Measurements from ENCODE around the gene OR10C1.

OR10C1 gene

DNA sequence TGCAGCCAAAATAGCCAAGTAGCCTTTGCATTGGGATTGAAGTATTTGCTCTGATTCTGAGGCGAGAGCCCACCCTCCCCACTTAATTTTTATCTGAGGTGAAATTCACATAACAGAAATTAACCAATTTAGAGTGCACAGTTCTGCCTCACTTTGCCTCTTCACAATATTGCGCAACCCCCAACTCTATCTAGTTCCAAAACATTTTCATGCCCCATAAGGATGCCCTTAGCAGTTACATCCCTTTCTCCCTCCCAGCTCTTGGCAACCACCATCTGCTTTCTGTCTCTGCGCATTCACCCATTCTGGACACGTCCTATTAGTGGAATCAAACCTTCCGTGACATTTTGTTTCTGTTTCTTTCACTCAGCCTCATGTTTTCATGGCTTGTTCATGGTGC lies 39.6 kb downstream of the OR10C1 start:
- no peak for DNase-seq (ENCODE audit: low spot score)

DNA sequence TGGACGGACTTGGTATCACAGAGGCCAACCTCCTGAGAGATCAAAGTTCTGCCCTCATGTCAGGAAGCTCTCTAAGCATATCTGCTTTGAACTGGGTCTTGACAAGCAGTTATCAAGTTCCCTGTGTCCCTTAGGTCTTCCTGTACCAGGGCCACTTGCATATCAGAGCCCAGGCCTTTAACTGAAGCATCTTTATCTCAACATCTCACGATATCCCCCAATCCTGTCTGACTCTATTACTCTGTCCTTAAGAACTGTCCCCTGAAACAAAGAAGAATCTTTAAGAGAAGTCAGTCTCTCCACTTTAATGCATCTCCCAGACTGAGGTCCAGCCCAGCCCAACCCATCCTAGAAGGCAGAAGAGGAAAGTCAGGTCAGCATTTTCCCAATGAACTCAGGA lies 40.5 kb downstream of the OR10C1 start:
- no peak for DNase-seq (ENCODE audit: low spot score)

DNA sequence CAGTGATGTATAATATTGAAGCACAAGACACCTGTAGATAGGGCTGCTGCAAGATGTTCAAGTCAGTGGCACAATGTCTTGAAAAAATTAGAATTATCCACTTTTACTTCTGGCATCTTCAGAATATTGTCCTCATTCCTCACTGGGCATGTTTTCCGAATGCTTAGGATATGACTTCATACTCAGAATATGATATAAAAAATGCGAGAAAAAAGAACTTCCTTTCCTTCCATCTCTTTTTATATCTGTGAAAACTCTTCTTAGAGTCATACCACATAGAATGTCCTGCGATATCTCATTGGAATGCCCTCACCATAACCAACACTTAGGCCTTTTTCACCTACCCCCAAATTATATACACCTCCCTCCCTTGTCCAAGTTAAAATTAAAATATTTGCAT lies 44.1 kb downstream of the OR10C1 start:
- no peak for DNase-seq (ENCODE audit: low spot score)

- no peak for DNase-seq (ENCODE audit: low spot score)
Observed at GRCh38 chr6:29483735-29484134, 44.6 kb downstream of the OR10C1 start.

DNA sequence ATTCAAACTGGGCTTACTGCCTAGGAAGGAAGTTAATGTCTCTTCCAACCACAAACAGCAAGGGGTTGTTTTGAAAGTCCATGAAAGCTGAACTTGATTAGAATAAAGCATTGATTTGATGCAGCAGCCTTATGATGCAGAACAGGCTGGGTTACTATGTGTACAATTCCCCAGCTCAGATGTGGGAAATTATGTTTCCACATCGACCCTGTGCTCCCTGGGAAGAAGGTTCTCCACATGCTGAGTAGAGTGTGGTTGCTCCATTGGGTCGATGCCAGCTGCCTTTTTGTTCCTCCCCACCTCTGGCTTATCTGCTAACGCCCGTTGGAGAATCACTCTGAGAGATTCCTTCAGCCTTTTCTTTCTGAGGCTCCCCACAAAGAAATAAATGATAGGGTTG lies 47.5 kb downstream of the OR10C1 start:
- DNase-seq (ENCODE audit: low spot score), result no peak

DNA sequence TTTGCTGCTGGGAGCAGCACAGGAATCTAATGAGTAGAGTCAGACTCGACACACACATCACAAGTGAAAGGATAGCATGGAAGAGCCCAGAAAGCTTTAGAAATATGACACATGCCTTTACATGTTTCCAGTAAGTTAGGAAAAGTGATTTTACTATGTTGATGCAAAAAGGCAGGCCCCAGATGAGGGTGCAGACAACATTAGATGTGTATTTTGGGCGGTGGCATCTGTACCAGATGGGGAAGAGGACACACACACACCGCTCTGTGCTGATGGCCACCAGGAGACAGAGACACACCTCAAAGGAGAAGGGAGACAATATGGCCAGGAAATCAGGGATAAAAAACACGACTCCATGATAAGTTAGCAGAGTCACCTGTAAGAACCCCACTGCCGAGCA lies 48.0 kb downstream of the OR10C1 start:
- DNase-seq (ENCODE audit: low spot score), result no peak

DNA sequence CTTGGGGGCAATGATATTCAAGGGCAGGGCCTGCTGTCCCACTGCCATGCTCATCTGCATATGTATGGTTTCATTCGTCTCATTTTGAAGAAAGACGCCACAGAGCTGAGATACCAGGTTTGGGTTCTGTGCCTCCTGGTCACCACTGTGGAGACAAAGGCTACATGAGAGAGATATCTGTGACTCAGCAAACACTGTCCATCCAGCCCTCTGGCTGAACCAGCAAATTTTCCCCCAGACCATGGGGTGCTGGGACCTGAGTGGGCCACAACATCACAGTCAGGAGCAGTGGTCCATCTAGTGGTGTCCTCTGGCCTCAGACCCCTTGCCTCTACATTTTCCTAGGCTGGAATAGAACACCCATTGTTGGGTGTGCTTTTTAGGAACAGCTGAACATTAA lies 48.6 kb downstream of the OR10C1 start, which contains the start of gene MAS1L:
TSS of gene MAS1L (minus strand) at position 297 of the 400 bp plus-strand sequence. CDS start at position 243, 54 bp downstream.
- no peak for DNase-seq (ENCODE audit: low spot score)

GRCh38 chr6:29488874-29489273 lies 49.8 kb downstream of the OR10C1 start:
- DNase-seq (ENCODE audit: low spot score), result no peak

- DNase-seq (ENCODE audit: low spot score), result no peak
Observed at GRCh38 chr6:29489286-29489685, 50.2 kb downstream of the OR10C1 start.

GRCh38 chr6:29490055-29490454 lies 50.9 kb downstream of the OR10C1 start:
- no peak for DNase-seq (ENCODE audit: low spot score)

- DNase-seq (ENCODE audit: low spot score), result no peak
Observed at GRCh38 chr6:29490552-29490951, 51.4 kb downstream of the OR10C1 start.

Measured in D341Med (cell line).